RWPE2 (cell line): ENCODE measurements around the gene CACNA1S.

Experiments
- ATAC-seq: fragments of 200-7000 bp; cut with Tn5 transposase; 3 replicates; pipeline ENCODE4 v1.9.1; 2021; ENCODE audit warnings: low read depth
- DNase-seq: peaks from one replicate; pipeline ENCODE4 v3.0.0-alpha.2; 2020; ENCODE audit warnings: low spot score
- H3K27ac ChIP-seq: fragments of 450-650 bp; 2 replicates; pipeline ENCODE4 v1.5.1; 2017; ENCODE audit warnings: mild to moderate bottlenecking; ENCODE audit not compliant: poor library complexity, severe bottlenecking
- H3K27me3 ChIP-seq: fragments of 250-450 bp; sonication (Bioruptor Pico); 2 replicates; pipeline ENCODE4 v1.5.1; 2021; ENCODE audit warnings: mild to moderate bottlenecking, moderate library complexity; ENCODE audit not compliant: insufficient read depth, poor library complexity, severe bottlenecking
- H3K36me3 ChIP-seq: fragments of 250-450 bp; sonication (Bioruptor Pico); 2 replicates; pipeline ENCODE4 v1.5.1; 2020; ENCODE audit warnings: low read depth, mild to moderate bottlenecking, moderate library complexity
- H3K4me1 ChIP-seq: fragments of 250-450 bp; sonication (Bioruptor Pico); 2 replicates; pipeline ENCODE4 v1.5.1; 2021; ENCODE audit warnings: mild to moderate bottlenecking, moderate library complexity; ENCODE audit not compliant: insufficient read depth, poor library complexity, severe bottlenecking
- H3K4me3 ChIP-seq: fragments of 250-450 bp; sonication (Bioruptor Pico); 2 replicates; pipeline ENCODE4 v1.5.1; 2021; ENCODE audit warnings: mild to moderate bottlenecking, moderate library complexity; ENCODE audit not compliant: severe bottlenecking
- H3K9me3 ChIP-seq: fragments of 250-450 bp; sonication (Bioruptor Pico); 2 replicates; pipeline ENCODE4 v1.5.1; 2021; ENCODE audit warnings: mild to moderate bottlenecking, moderate library complexity; ENCODE audit not compliant: severe bottlenecking
- TF ChIP-seq, protein P1 (sequence below): fragments of 450-650 bp; IDR thresholded peaks from one replicate; pipeline ENCODE4 v1.5.1; 2017; ENCODE audit warnings: mild to moderate bottlenecking, moderate library complexity; ENCODE audit not compliant: poor library complexity, severe bottlenecking

The CACNA1S gene

DNA sequence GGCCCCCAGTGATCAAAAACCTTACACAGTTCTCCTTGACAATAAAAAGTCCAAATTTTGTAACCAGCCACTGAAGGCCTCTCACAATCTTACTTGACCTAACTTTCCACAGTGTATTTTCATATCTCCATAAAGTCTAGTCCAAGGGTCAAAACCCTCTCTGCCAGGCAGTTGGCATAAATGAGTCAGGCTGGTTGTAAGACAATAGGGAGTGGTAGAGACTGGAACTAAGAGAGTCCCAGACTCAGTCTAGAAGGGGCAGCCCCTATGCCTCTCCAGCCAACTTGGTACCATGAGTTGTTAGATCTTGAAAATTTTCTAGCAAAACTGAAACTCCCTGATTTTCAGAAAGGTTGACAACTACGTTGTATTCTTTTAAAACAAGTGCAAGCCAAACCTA lies 109.7 kb downstream of the CACNA1S start:
- H3K4me3 ChIP-seq: no peak overlapping the region
- no peak overlapping the region for H3K27ac ChIP-seq
- ATAC-seq (no peak), DNase-seq (no peak)
- no peaks in the 10 kb centered on the region for H3K4me1 ChIP-seq
- no peaks in the 10 kb centered on the region for H3K27me3 ChIP-seq
- TF ChIP-seq, protein P1, sequence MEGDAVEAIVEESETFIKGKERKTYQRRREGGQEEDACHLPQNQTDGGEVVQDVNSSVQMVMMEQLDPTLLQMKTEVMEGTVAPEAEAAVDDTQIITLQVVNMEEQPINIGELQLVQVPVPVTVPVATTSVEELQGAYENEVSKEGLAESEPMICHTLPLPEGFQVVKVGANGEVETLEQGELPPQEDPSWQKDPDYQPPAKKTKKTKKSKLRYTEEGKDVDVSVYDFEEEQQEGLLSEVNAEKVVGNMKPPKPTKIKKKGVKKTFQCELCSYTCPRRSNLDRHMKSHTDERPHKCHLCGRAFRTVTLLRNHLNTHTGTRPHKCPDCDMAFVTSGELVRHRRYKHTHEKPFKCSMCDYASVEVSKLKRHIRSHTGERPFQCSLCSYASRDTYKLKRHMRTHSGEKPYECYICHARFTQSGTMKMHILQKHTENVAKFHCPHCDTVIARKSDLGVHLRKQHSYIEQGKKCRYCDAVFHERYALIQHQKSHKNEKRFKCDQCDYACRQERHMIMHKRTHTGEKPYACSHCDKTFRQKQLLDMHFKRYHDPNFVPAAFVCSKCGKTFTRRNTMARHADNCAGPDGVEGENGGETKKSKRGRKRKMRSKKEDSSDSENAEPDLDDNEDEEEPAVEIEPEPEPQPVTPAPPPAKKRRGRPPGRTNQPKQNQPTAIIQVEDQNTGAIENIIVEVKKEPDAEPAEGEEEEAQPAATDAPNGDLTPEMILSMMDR: no peak
- no peaks in the 10 kb centered on the region for H3K36me3 ChIP-seq
- no peaks in the 10 kb centered on the region for H3K9me3 ChIP-seq

DNA sequence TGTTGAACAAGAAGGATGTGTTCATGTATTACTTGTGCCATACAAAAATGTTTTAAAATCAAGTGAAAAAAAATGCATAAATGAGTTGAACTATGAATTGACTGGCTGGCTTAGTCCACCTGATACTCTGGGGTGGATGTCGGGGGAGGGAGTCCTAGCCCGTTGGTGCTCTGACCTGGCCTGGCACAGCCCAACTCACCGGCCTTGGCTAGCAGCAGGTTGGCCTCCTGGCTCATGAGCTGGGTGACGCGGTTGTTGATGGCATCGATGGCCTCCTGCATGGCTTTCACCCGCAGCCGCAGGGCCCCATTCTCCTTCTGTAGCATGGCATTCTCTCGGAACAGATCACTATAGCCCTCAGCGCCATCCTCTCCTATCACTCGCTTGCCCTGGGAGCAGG lies 110.3 kb downstream of the CACNA1S start:
- H3K27ac ChIP-seq: no peak overlapping the region
- ATAC-seq (no peak), DNase-seq (no peak)
- no peaks in the 10 kb centered on the region for H3K9me3 ChIP-seq
- no peaks in the 10 kb centered on the region for H3K27me3 ChIP-seq
- H3K4me1 ChIP-seq: no peaks in the 10 kb centered on the region
- H3K4me3 ChIP-seq: no peak overlapping the region
- TF ChIP-seq, protein P1: no peak
- H3K36me3 ChIP-seq: no peaks in the 10 kb centered on the region

DNA sequence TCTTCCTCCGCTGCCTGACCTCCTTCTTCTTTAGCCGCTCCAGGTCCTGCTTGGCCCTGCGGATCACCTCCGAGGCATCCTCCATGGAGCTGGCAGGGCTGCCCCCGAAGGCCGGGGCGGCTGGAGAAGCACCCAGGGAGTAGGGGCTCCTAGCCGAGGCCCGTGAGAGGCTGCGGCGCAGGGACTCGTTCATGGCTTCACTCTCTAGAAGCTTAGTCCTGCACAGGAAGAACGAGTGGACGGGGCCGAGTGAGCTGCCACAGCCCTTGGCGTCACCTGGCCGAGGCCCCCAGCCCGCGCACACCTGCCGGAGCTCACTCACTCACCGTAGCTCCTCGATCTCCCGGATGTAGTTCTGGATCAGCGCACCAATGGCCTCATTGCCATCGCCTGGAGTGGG lies 111.8 kb downstream of the CACNA1S start:
- H3K4me1 ChIP-seq: no peaks in the 10 kb centered on the region
- H3K9me3 ChIP-seq: no peaks in the 10 kb centered on the region
- H3K27me3 ChIP-seq: no peaks in the 10 kb centered on the region
- no peak overlapping the region for H3K27ac ChIP-seq
- DNase-seq: no peak
- ATAC-seq: no peak
- TF ChIP-seq, protein P1: no peak
- no peak overlapping the region for H3K4me3 ChIP-seq
- no peaks in the 10 kb centered on the region for H3K36me3 ChIP-seq

DNA sequence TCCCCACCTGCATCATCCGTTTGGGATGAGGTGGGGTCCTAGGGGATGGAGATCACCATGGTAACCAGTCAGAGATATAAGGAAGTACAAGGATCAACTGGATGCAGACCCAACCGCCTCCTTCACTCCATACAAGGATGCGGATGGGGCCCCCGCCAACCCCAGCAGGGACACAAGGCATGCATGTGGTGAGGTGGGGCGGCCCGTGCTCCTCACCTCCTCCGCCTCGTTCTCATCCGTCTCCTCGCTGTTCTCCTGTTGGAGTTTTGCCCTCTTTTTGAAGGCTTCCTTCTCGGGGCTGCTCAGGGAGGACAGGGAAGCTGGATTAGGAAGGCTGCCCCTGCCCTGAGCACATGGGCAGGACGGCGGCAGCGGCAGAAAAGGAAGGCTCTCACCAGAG lies 112.6 kb downstream of the CACNA1S start:
- ATAC-seq: no peak
- H3K36me3 ChIP-seq: no peaks in the 10 kb centered on the region

DNA sequence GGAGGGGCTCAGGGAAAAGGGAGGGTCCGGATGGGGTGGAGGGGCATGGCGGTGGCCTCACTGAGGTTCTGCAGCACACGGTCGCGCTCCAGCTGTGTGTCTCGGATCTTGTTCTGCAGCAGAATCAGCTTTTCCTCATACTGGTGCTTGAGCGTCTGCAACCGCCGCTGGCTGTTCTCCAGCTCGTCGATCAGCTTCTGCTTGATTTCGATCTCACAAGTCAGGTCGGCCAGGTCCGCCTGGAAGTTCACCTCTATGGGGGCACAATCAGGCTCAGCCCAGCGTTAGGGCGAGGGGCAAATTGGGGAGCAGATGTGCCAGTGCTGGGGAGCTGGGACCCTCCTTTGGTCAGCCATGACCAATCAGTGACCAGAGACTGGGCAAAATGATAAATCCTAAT lies 113.9 kb downstream of the CACNA1S start:
- Histone ChIP-seq H3K4me1 (no peaks in the 10 kb centered on the region), H3K4me3 (no peak overlapping the region), H3K27ac (no peak overlapping the region), H3K27me3 (no peaks in the 10 kb centered on the region), H3K36me3 (no peaks in the 10 kb centered on the region), H3K9me3 (no peaks in the 10 kb centered on the region)
- ATAC-seq (no peak), DNase-seq (no peak)
- TF ChIP-seq, protein P1: no peak

More for the DNA sequence above, 112.6 kb downstream of the CACNA1S start:
- Histone ChIP-seq H3K4me1 (no peaks in the 10 kb centered on the region), H3K4me3 (no peak overlapping the region), H3K9me3 (no peaks in the 10 kb centered on the region), H3K27me3 (no peaks in the 10 kb centered on the region), H3K27ac (no peak overlapping the region)
- DNase-seq: no peak
- TF ChIP-seq, protein P1: no peak
